Panc1 (cell line): ENCODE results near the gene CNTN5. TPM values are rescaled to one million over a fixed set of nuclear protein-coding genes. Genes with fewer than 3 reads are reported as not detected.

Experiments
- ATAC-seq: fragments of 200-7000 bp; cut with Tn5 transposase; 2 replicates; pipeline ENCODE4 v1.9.1; 2020; ENCODE audit warnings: mild to moderate bottlenecking, moderate library complexity
- BruUV-seq: library from RNA; stranded (reverse); fragments of 400-500 nt; replicated peaks from 2 replicates; lab custom pipeline; 2021; lab: Mats Ljungman, UMichigan
- CTCF ChIA-PET: fragments of 300-600 bp; sonication (Branson Sonifier 250); formaldehyde crosslinking; loops from one replicate; lab custom pipeline; 2022; ENCODE audit warnings: antibody characterized with exemption; lab: Charles Lee
- POLR2A ChIA-PET: fragments of 300-600 bp; sonication (Branson Sonifier 250); formaldehyde crosslinking; loops from one replicate; lab custom pipeline; 2022; ENCODE audit warnings: antibody characterized with exemption; lab: Charles Lee
- DNase-seq: peaks from one replicate; pipeline ENCODE4 v3.0.0-alpha.2; 2010; ENCODE audit warnings: low read depth, low spot score
- H3K27ac ChIP-seq: 2 replicates; pipeline ENCODE4 v1.5.1; 2011; ENCODE audit warnings: mild to moderate bottlenecking, low read length, inconsistent platforms
- H3K27me3 ChIP-seq: fragments of 200-500 bp; sonication (Bioruptor generic); 2 replicates; pipeline ENCODE4 v1.6.0; 2014; ENCODE audit warnings: low read length, inconsistent platforms; ENCODE audit not compliant: control insufficient read depth, insufficient read depth
- H3K36me3 ChIP-seq: fragments of 200-500 bp; sonication (Bioruptor generic); 2 replicates; pipeline ENCODE4 v1.5.1; 2014; ENCODE audit warnings: inconsistent platforms, mild to moderate bottlenecking, low read length, moderate library complexity; ENCODE audit not compliant: control insufficient read depth, insufficient read depth
- H3K4me1 ChIP-seq: 2 replicates; pipeline ENCODE4 v1.5.1; 2011; ENCODE audit warnings: inconsistent platforms, mild to moderate bottlenecking, low read length, moderate library complexity; ENCODE audit not compliant: control insufficient read depth, insufficient read depth
- H3K4me3 ChIP-seq, 2 experiments: 2 replicates each; pipeline ENCODE4 v1.5.1; 2011 to 2012; ENCODE audit warnings: low read depth in 2 of 2, low read length in 2 of 2, mild to moderate bottlenecking in 2 of 2, inconsistent platforms in 1 of 2, moderate library complexity in 1 of 2
- H3K9me3 ChIP-seq: fragments of 200-500 bp; sonication (Bioruptor generic); 2 replicates; pipeline ENCODE4 v1.5.1; 2014; ENCODE audit warnings: low read depth, mild to moderate bottlenecking, inconsistent platforms, low read length, moderate library complexity; ENCODE audit not compliant: control insufficient read depth, insufficient read depth
- POLR2AphosphoS5 ChIP-seq: IDR thresholded peaks from 2 replicates; pipeline ENCODE4 v1.6.1; 2012; ENCODE audit warnings: mild to moderate bottlenecking, low read depth, low read length, moderate library complexity
- REST ChIP-seq, 2 experiments: IDR thresholded peaks; 2 replicates each; pipeline ENCODE4 v1.6.1; 2011 to 2012; ENCODE audit warnings: low read depth in 2 of 2, control low read depth in 1 of 2, low read length in 1 of 2, mild to moderate bottlenecking in 1 of 2, moderate library complexity in 1 of 2; ENCODE audit not compliant: insufficient read depth in 1 of 2
- SIN3A ChIP-seq: IDR thresholded peaks from 2 replicates; pipeline ENCODE4 v1.6.1; 2012; ENCODE audit warnings: low read depth, mild to moderate bottlenecking, low read length, moderate library complexity, borderline replicate concordance; ENCODE audit not compliant: insufficient read depth
- TCF7L2 ChIP-seq: IDR thresholded peaks from 2 replicates; pipeline ENCODE4 v1.6.1; 2011; ENCODE audit warnings: mild to moderate bottlenecking, low read depth, low read length, inconsistent platforms
- in situ Hi-C: cut with HindIII; loops from 2 replicates; pipeline ENCODE4 v1.10.0; 2016; ENCODE audit warnings: low sequenced_read_pairs, low pct_unique_long_range_greater_than_20kb
- intact Hi-C: fragments of 100-400 bp; cut with micrococcal nuclease; formaldehyde crosslinking; loops from one replicate; pipeline ENCODE4 v1.10.0; 2022; ENCODE audit not compliant: unreplicated experiment
- total RNA-seq: library from RNA; stranded (reverse); gene quantifications from one replicate; pipeline ENCODE4 v1.2.1, GENCODE V29; 2021; ENCODE audit not compliant: unreplicated experiment
- TF ChIP-seq, protein P1 (sequence below): fragments of 450-650 bp; IDR thresholded peaks from 2 replicates; pipeline ENCODE4 v1.5.1; 2017; ENCODE audit warnings: mild to moderate bottlenecking

CNTN5 gene
- total RNA-seq, 1 experiment from 2014 or later: not detected

DNA sequence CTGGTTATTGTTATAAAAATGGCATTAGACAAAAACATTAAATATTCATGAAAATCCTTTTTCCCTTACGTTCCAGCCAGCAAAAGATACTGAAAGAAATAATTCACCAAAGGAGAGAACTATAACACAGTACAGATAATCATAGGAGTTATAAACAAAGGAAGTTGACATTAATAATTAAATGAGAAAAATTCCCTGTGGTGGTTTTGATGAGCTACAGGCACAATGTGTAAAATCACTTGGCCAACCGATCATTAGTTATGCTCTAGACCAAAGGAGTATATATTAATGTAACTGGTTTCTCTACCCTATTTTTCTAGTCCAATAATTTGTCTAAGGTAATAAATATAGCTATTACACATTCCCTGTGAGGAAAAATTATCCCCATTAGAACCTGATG, 534.7 kb downstream of the CNTN5 start:
- BruUV-seq: no TSS peak

DNA sequence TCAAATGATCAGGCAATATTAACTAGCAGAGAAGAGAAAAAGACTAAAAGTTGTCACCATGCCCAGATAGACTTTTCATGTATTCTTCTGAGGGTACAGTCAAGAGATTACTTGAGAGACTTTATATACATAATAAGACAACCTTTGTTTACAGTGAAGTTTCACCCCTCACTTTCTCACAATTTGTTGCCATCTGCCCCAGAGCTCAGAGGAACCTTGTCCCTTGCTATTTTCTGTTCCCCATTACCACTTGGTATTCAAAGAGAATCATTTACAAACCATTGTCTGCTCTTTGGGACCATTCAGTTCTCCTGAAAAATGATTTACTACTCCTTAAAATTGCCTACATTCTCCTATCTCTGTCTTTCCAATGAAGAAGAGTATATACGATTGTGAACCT, 544.6 kb downstream of the CNTN5 start:
- DNase-seq: no peak
- TF ChIP-seq SIN3A (no peak), REST (IDR thresholded peaks at IDR 0.05; ENCODE audit: insufficient read depth in 1 of 2, low read depth in 2 of 2, low read length in 1 of 2) (no peak)
- TF ChIP-seq, protein P1, sequence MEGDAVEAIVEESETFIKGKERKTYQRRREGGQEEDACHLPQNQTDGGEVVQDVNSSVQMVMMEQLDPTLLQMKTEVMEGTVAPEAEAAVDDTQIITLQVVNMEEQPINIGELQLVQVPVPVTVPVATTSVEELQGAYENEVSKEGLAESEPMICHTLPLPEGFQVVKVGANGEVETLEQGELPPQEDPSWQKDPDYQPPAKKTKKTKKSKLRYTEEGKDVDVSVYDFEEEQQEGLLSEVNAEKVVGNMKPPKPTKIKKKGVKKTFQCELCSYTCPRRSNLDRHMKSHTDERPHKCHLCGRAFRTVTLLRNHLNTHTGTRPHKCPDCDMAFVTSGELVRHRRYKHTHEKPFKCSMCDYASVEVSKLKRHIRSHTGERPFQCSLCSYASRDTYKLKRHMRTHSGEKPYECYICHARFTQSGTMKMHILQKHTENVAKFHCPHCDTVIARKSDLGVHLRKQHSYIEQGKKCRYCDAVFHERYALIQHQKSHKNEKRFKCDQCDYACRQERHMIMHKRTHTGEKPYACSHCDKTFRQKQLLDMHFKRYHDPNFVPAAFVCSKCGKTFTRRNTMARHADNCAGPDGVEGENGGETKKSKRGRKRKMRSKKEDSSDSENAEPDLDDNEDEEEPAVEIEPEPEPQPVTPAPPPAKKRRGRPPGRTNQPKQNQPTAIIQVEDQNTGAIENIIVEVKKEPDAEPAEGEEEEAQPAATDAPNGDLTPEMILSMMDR: no peak
- intact Hi-C loops: no loop called here
- no peak overlapping the region for H3K4me3 ChIP-seq
- POLR2A ChIA-PET: no interaction called here
- H3K27ac ChIP-seq: no peak overlapping the region
- no peaks in the 10 kb centered on the region for H3K4me1 ChIP-seq
- H3K36me3 ChIP-seq: no peaks in the 10 kb centered on the region
- H3K9me3 ChIP-seq: no peaks in the 10 kb centered on the region
- H3K27me3 ChIP-seq: no peaks in the 10 kb centered on the region
- CTCF ChIA-PET: no interaction called here
- no TSS peak for BruUV-seq
- in situ Hi-C loops: no loop called here
- no peak for ATAC-seq

More for the DNA sequence above, 534.7 kb downstream of the CNTN5 start:
- CTCF ChIA-PET: no interaction called here
- POLR2A ChIA-PET: no interaction called here
- intact Hi-C loops (no loop called here), in situ Hi-C loops (no loop called here)
- Histone ChIP-seq H3K9me3 (no peaks in the 10 kb centered on the region), H3K27me3 (no peaks in the 10 kb centered on the region), H3K36me3 (no peaks in the 10 kb centered on the region), H3K4me3 (no peak overlapping the region), H3K4me1 (no peaks in the 10 kb centered on the region), H3K27ac (no peak overlapping the region)
- TF ChIP-seq POLR2AphosphoS5: no peak
- no peak for TF ChIP-seq TCF7L2
- TF ChIP-seq, protein P1: no peak
- no peak for TF ChIP-seq REST (IDR thresholded peaks at IDR 0.05; ENCODE audit: insufficient read depth in 1 of 2, low read depth in 2 of 2, low read length in 1 of 2)
- no peak for TF ChIP-seq SIN3A
- ATAC-seq: no peak
- DNase-seq: no peak
